Chondrocyte (in vitro differentiated cells): ENCODE results near the gene BRDT. TPM values are rescaled to one million over a fixed set of nuclear protein-coding genes. Genes with fewer than 3 reads are reported as not detected.

Experiments used
- DNase-seq: peaks from one replicate; pipeline ENCODE4 v3.0.0; 2021; ENCODE audit warnings: mixed read lengths, low spot score
- H3K27ac Mint-ChIP-seq: one replicate; pipeline ENCODE4 v1.8.0; 2021; ENCODE audit warnings: mild to moderate bottlenecking, moderate library complexity, mixed read lengths; ENCODE audit not compliant: unreplicated experiment
- H3K27me3 Mint-ChIP-seq: 2 replicates; pipeline ENCODE4 v1.8.0; 2021; ENCODE audit warnings: low read depth, mixed read lengths
- H3K36me3 Mint-ChIP-seq: 2 replicates; pipeline ENCODE4 v1.8.0; 2021; ENCODE audit warnings: low read depth, mixed read lengths
- H3K4me1 Mint-ChIP-seq: 2 replicates; pipeline ENCODE4 v1.8.0; 2021; ENCODE audit warnings: low read depth, mild to moderate bottlenecking, mixed read lengths
- H3K4me3 Mint-ChIP-seq: one replicate; pipeline ENCODE4 v1.8.0; 2021; ENCODE audit warnings: mild to moderate bottlenecking, moderate library complexity, mixed read lengths; ENCODE audit not compliant: unreplicated experiment
- H3K9me3 Mint-ChIP-seq: 2 replicates; pipeline ENCODE4 v1.8.0; 2021; ENCODE audit warnings: low read depth, mixed read lengths
- total RNA-seq: library from RNA; stranded (reverse); gene quantifications from 3 replicates; pipeline ENCODE4 v1.2.1, GENCODE V29; 2021
- TF ChIP-seq, protein P1 (sequence below): fragments of 200-600 bp; sonication (generic); IDR thresholded peaks from 2 replicates; pipeline ENCODE4 v1.5.0; 2021; ENCODE audit warnings: antibody characterized with exemption, mild to moderate bottlenecking, moderate library complexity

The BRDT gene
- total RNA-seq, 1 donor from 2014 or later = not detected

DNA sequence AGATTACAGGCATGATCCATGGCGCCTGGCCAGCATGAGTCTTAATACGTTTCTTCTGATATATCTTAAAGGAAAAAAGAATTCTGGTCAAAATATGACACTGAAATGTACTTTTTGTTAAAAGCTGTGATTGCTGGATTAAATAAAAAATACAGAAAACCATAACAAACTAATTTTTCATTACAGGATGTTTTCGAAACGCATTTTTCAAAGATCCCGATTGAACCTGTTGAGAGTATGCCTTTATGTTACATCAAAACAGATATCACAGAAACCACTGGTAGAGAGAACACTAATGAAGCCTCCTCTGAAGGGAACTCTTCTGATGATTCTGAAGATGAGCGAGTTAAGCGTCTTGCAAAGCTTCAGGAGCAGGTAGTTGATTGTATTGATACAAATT is 30.2 kb downstream of the BRDT start:
- Mint-ChIP-seq H3K4me3 (no peak overlapping the region), H3K4me1 (no peaks in the 10 kb centered on the region), H3K27me3 (peaks cover 4% of the 10 kb centered on the region), H3K27ac (no peak overlapping the region), H3K9me3 (no peaks in the 10 kb centered on the region), H3K36me3 (no peaks in the 10 kb centered on the region)
- DNase-seq = no peak
- TF ChIP-seq, protein P1, sequence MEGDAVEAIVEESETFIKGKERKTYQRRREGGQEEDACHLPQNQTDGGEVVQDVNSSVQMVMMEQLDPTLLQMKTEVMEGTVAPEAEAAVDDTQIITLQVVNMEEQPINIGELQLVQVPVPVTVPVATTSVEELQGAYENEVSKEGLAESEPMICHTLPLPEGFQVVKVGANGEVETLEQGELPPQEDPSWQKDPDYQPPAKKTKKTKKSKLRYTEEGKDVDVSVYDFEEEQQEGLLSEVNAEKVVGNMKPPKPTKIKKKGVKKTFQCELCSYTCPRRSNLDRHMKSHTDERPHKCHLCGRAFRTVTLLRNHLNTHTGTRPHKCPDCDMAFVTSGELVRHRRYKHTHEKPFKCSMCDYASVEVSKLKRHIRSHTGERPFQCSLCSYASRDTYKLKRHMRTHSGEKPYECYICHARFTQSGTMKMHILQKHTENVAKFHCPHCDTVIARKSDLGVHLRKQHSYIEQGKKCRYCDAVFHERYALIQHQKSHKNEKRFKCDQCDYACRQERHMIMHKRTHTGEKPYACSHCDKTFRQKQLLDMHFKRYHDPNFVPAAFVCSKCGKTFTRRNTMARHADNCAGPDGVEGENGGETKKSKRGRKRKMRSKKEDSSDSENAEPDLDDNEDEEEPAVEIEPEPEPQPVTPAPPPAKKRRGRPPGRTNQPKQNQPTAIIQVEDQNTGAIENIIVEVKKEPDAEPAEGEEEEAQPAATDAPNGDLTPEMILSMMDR = no peak

DNA sequence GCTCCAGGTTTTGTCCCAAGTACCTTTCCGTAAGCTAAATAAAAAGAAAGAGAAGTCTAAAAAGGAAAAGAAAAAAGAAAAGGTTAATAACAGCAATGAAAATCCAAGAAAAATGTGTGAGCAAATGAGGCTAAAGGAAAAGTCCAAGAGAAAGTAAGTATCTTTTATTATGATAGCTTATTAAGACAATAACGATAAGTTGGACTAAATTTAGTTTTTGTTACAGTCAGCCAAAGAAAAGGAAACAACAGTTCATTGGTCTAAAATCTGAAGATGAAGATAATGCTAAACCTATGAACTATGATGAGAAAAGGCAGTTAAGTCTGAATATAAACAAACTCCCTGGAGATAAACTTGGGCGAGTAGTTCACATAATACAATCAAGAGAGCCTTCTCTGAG is 31.5 kb downstream of the BRDT start:
- H3K36me3 Mint-ChIP-seq = no peaks in the 10 kb centered on the region
- no peaks in the 10 kb centered on the region for H3K4me1 Mint-ChIP-seq

DNA sequence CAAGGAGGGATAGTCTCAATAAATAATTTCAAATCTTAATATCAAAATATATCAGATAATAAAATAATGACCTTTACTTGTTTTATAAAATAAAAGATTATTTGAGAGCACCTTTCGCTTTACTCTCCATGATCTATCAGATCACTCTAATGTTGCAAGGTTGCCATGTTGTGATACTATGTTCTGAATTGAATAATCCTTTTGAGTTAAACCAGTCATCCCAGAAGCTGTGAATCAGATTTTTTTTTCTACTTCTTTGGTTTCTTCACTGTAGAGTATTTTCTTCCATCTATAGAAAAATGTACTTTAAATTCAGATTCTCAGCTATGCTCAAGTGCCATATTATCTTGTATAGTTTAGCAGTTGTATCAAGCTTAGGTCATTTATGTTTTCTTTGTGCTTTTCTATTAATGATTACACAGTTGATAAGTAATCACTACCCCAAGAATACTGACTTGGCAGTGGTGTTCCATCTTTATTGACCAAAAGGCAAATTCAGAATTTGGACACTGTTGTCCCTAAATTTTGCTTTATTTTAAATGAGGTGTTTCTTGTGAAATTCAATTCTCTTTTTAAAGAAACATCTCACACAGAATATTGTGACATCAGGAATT is 32.9 kb downstream of the BRDT start:
- Mint-ChIP-seq H3K27me3 (peaks cover 2% of the 10 kb centered on the region), H3K36me3 (no peaks in the 10 kb centered on the region), H3K4me3 (no peak overlapping the region), H3K27ac (no peak overlapping the region), H3K4me1 (no peaks in the 10 kb centered on the region), H3K9me3 (no peaks in the 10 kb centered on the region)
- DNase-seq = no peak
- TF ChIP-seq, protein P1 = no peak

More for the DNA sequence above, 31.5 kb downstream of the BRDT start:
- no peaks in the 10 kb centered on the region for H3K9me3 Mint-ChIP-seq
- no peak overlapping the region for H3K27ac Mint-ChIP-seq
- TF ChIP-seq, protein P1 = no peak
- H3K4me3 Mint-ChIP-seq = no peak overlapping the region
- no peak for DNase-seq
- H3K27me3 Mint-ChIP-seq = peaks cover 2% of the 10 kb centered on the region

DNA sequence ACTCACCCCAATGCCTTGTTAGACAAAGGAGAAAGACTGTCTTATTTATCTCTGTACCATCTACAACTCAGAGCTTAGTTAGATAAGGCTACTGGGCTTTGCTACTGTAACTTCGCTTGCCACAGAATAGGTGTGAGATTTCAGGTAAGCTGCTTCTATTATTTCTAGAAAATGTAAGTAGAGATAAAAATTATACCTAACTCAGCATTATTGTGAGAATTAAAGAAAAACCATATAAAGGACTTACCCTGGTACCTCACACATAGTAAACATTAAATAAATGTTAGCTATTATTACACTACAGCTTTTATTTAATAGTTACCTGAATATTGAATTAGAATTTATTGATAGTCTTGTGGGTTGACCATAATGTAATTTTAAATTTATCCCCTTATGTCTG is 44.1 kb downstream of the BRDT start:
- H3K27me3 Mint-ChIP-seq = peaks cover 5% of the 10 kb centered on the region
- no peaks in the 10 kb centered on the region for H3K4me1 Mint-ChIP-seq
- no peak overlapping the region for H3K4me3 Mint-ChIP-seq
- no peaks in the 10 kb centered on the region for H3K9me3 Mint-ChIP-seq
- no peaks in the 10 kb centered on the region for H3K36me3 Mint-ChIP-seq
- DNase-seq = no peak
- TF ChIP-seq, protein P1 = no peak
- no peak overlapping the region for H3K27ac Mint-ChIP-seq

DNA sequence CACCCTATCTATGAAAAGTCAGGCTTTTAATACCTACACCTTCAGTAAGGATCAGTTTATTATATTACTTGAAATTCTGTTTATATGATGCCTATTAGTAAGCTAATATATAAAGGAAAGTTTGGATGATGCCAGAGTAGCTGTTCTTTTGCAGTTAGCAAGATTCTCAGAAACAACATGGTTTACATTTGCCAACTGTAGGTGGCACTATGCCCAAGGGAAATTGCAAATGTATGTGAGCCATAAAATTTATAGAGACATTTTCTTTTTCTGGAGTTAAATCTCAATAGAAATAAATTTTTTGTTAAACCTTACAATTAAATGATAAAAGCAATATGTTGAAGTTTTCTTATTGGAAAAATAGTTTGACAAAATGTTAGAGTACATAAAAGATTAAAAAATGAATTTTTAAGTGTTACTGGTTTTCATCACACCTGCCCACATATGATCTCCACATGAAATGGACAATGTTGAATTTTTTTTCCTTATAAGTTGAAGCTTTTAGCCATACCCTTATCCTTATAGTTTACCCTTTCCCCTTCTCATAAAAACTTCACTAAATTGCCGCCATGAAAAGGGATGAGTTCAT is 48.5 kb downstream of the BRDT start:
- no peak overlapping the region for H3K27ac Mint-ChIP-seq
- DNase-seq = no peak
- H3K27me3 Mint-ChIP-seq = peaks cover 5% of the 10 kb centered on the region
- no peak overlapping the region for H3K4me3 Mint-ChIP-seq
- TF ChIP-seq, protein P1 = peak; percentile 91
- H3K36me3 Mint-ChIP-seq = no peaks in the 10 kb centered on the region
- H3K4me1 Mint-ChIP-seq = no peaks in the 10 kb centered on the region
- no peaks in the 10 kb centered on the region for H3K9me3 Mint-ChIP-seq
